GM21390 (cell line): ENCODE measurements around the gene UBE3D.

Experiments used
- ATAC-seq: cut with Tn5 transposase; IDR thresholded peaks from one replicate; pipeline ENCODE4 v1.9.1; 2021; ENCODE audit not compliant: unreplicated experiment

UBE3D gene

GRCh38 chr6:83065511-83066192 lies at the start of gene UBE3D:
Gene UBE3D, minus strand, starts transcription at chr6:83065841. Its CDS starts 123 bp downstream, at chr6:83065718.
- peak; percentile 64 for ATAC-seq

GRCh38 chr6:83114164-83114563 lies 48.5 kb upstream of the UBE3D start:
- no peak for ATAC-seq

GRCh38 chr6:83113258-83113657 lies 47.6 kb upstream of the UBE3D start:
- ATAC-seq = no peak

- no peak for ATAC-seq
Measured at GRCh38 chr6:83108378-83108777, 42.7 kb upstream of the UBE3D start.

GRCh38 chr6:83098589-83098988 lies 32.9 kb upstream of the UBE3D start:
- ATAC-seq = no peak

- ATAC-seq = no peak
Measured at GRCh38 chr6:83097675-83098074, 32.0 kb upstream of the UBE3D start.

- ATAC-seq = no peak
Measured at GRCh38 chr6:83097204-83097603, 31.6 kb upstream of the UBE3D start.

GRCh38 chr6:83096791-83097190 lies 31.1 kb upstream of the UBE3D start:
- no peak for ATAC-seq

GRCh38 chr6:83092756-83093399 lies 27.2 kb upstream of the UBE3D start:
- no peak for ATAC-seq

GRCh38 chr6:83086751-83087150 lies 21.1 kb upstream of the UBE3D start:
- ATAC-seq = peak; percentile 98

GRCh38 chr6:83083476-83083875 lies 17.8 kb upstream of the UBE3D start:
- ATAC-seq = no peak

GRCh38 chr6:83073615-83074014 lies 8.0 kb upstream of the UBE3D start:
- ATAC-seq = no peak

GRCh38 chr6:83072726-83073125 lies 7.1 kb upstream of the UBE3D start:
- ATAC-seq = no peak

- ATAC-seq = no peak
Measured at GRCh38 chr6:83071707-83072106, 6.1 kb upstream of the UBE3D start.

- ATAC-seq = peak; percentile 60
Measured at GRCh38 chr6:83071023-83071422, 5.4 kb upstream of the UBE3D start.

- no peak for ATAC-seq
Measured at GRCh38 chr6:83069633-83070032, 4.0 kb upstream of the UBE3D start.

GRCh38 chr6:83068616-83069015 lies 3.0 kb upstream of the UBE3D start:
- no peak for ATAC-seq

GRCh38 chr6:83067448-83068439 lies 2.1 kb upstream of the UBE3D start, which contains the start of gene DOP1A:
Gene DOP1A, plus strand, starts transcription at chr6:83067671. Its CDS starts 29,307 bp downstream, at chr6:83096978.
- ATAC-seq = peak; percentile 78

- no peak for ATAC-seq
Measured at GRCh38 chr6:83062225-83062624, 3.4 kb downstream of the UBE3D start.

- no peak for ATAC-seq
Measured at GRCh38 chr6:83061190-83061589, 4.5 kb downstream of the UBE3D start.

- peak; percentile 80 for ATAC-seq
Measured at GRCh38 chr6:83057705-83058321, 7.8 kb downstream of the UBE3D start.
